Left lobe of liver (tissue), 2 donors: ENCODE measurements around the gene TMEM184B. TPM values are rescaled to one million over a fixed set of nuclear protein-coding genes. Genes with fewer than 3 reads are reported as not detected.

Source experiments
- ATAC-seq: fragments of 200-7000 bp; cut with Tn5 transposase; one replicate; pipeline ENCODE4 v1.9.1; 2020; ENCODE audit warnings: mild to moderate bottlenecking, moderate library complexity
- DNase-seq: peaks from one replicate; pipeline ENCODE4 v3.0.0-alpha.2; 2020; ENCODE audit warnings: low spot score
- total RNA-seq: library from RNA; stranded (reverse); gene quantifications from one replicate; pipeline ENCODE4 v1.2.1, GENCODE V29; 2021
- donor health status: DM: no; HTN: no; CAD: no; lungs with moderate emphysema.
- donor health status: DM: no; HTN: yes; CAD: no.

The TMEM184B gene
- total RNA-seq, 1 donor from 2014 or later, result 11.7 TPM

DNA sequence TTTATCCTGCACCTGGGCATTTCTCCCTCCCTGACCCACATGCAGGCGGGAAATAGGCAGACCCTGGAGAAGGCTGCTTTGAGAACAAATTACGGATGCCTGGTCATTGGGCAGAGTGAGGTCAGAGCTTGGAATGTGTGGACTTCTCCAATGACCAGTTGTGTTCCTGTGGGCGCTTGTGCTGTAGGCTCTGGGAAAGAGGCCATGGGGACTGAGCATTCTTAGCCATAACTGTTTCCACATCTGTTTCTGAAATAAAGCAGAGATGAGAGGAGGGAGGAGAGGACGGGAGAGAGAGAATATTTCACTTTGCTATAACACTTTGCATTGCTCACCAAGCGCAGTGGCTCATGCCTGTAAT lies 11.2 kb upstream of the TMEM184B start:
- peak; percentile 34 for ATAC-seq

DNA sequence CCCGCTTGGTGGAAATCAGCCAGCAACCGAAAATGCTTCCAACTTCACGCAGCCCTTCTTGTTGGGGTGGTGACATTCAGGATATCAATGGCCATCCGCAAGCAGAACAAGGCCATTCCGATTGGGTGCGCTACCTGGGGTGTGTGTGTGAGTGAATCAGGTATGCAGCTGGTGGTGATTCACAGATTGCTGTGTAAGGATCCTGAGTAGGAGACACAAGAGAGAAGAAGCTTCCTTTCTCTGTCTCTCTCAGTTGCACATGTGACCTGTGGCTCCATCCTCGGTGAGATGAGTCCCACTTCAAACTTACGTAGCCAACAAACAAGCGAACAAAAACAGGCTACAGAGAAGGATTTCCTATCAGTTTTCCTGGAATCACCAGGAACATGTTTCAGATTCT lies 9.6 kb upstream of the TMEM184B start:
- ATAC-seq, result no peak
- DNase-seq, result no peak

More for the DNA sequence above, 11.2 kb upstream of the TMEM184B start:
- no peak for DNase-seq

DNA sequence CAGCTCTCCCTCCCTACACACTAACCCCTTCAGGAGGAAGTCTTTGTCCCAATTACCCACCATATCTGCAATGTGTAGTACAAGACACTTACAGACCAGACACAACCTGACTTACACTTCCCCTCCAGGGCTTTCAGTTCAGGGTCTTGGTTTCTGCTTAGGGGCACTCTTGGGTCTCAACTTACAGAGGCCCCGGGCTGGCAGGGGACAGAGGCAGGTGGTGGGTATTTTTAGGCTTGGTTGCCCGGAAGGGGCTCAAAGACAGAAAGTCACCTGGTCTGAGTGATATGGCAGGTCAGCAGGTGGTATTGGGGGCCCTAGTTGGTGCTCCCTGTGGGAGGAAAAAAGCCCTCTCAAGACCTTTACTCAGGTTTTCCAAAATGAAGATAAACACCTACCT lies 3.4 kb upstream of the TMEM184B start:
- ATAC-seq (no peak), DNase-seq (no peak)

DNA sequence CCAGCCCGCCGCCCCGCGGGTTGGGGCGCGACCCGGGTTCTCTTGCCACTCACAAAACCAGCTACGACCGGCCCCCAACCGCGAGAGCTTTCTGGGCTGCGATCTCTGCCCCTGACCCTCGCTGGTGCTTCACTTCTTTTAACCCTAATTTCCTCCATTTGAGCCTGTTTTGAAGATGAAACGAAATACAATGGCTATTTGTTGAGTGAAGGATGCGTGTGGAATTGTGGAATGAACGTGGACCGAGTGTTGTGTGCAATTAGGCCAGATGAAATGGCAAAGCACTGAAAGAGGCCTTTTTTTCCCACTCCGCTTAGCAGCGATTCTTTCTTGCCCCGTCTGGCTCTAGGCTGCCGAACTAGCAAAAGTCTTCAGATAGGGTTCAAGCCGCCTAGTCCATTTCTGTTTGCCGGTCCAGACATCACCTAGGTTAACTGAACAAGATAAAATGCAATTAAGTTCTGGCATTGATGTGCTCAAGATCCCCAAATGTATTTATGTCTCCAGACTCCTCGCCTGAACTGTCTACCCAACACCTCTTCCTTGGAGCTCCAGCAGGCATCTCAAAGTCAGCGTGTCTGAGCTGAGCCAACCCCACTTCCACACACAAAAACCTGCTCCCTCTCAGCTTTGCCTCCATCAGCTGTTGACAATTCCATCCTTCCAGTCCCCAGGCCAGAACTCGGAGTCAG lies 471 bp upstream of the TMEM184B start:
- ATAC-seq, result no peak

DNA sequence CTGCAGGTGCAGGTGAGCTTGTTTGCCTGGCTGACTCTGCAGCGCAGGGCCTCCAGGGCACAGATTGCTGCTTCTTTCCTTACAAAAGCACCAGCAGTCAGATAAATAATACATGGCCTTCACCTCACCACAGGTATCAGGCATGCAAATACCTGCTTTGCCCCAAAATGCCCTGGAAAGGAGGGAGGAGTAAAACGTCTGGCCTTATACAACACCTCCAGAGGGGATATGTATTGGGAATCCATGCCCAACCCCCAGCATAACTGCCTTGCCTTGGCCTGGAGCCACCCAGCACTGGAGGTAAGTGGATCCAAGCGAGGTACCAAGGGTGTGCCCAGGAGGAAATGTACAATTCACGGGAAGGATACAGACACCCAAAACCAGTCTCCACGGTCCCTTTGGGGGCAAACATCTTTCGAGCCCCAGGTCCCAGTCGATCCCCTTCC lies 860 bp downstream of the TMEM184B start:
- DNase-seq (peak; percentile 58), ATAC-seq (peak; percentile 60)

More for the DNA sequence above, 471 bp upstream of the TMEM184B start:
- DNase-seq, result no peak

DNA sequence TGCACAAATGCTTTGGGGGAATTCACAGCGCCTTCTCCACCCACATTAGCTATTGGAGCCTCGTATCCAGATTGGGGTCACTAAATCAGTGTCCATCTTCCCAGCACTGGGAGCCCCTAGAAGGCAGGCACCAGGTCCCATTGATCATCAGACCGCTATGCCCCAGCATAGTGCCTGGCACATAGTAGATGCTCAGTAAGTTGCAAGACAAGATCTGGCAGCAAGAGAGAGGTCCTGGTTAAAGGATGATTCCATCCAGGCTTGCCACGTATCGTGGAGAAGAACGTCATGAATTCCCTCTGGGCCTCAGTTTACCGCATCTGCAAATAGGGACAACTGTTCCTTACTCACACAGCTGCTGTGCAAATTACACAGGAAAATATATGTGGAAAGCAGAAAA lies 1.7 kb downstream of the TMEM184B start:
- DNase-seq (no peak), ATAC-seq (no peak)

DNA sequence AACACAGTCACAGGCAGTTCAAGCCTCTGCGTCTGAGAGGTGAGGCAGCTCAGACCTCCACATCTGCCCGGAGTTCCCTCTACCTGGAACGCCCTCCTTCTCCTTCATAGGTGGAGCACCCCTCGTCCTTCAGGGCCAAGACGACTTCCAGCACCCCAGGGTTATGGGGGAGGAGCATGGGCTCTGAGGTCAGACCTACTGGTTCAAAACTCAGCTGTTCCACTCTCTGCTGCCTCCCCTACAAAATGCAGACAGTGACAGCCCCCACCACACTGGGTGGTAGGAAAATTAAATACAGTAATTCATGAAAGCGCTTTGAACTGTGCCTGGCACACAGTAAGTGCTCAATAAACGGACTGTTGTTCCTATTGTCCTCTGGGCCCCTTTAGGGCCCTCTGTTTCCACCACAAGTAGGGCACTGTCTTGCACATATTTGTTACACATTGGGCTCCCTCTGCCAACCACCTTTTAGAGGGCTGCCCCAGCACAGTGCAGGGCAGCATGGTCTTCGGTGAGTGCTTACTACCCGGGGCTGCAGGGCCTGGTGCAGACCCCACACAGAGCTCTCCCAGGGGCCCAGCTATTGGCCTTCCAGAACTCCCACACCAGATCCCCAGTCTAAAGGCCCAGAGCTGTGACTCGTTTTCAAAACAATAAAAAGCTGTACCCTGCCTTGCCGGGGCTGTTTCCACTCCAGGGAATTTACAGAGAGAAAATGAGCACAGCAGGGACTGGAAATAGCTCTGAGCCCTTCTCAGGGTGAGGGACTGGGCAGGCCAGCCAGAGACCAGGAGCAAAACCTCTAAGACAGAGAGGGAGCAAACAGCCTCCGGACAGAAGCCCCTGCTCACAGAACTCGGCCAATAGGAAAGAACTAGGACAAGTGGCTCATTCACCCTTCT lies 2.5 kb downstream of the TMEM184B start:
- no peak for DNase-seq
- ATAC-seq, result no peak

DNA sequence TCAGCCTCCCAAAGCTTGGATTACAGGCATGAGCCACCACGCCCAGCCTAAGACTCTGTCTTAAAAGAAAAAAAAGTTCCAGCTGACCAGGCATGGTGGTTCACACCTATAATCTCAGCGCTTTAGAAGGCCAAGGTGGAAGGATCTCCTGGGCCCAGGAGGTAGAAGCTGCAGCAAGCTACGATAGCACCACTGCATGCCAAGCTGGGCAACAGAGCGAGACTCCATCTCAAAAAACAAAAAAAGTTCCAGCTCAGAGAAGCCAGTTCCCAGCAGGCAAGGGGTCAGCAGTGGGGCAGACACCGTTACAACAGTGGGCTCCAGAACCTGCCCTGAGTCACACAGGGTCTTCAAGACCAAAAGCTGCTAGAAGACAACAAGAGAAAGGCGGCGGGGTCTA lies 3.3 kb downstream of the TMEM184B start:
- no peak for DNase-seq
- no peak for ATAC-seq

DNA sequence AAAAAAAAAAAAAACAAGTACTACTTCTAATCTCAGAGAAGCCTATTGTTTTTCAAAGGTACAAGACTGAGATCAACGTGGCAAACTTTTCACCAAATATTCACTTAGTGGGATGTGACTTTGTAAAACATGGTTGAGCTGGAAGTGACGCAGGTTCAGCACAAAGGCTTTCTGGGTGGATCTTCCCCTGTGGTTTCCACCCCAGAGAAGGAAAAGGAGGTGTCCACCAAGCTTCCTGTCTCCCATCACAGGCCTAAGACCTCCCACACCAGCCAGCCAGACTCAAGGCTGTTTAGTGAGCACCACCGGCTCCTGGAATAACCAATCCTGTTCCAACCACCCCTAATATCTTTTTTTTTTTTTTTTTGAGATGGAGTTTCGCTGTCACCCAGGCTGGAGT lies 5.7 kb downstream of the TMEM184B start:
- no peak for DNase-seq
- peak; percentile 55 for ATAC-seq

DNA sequence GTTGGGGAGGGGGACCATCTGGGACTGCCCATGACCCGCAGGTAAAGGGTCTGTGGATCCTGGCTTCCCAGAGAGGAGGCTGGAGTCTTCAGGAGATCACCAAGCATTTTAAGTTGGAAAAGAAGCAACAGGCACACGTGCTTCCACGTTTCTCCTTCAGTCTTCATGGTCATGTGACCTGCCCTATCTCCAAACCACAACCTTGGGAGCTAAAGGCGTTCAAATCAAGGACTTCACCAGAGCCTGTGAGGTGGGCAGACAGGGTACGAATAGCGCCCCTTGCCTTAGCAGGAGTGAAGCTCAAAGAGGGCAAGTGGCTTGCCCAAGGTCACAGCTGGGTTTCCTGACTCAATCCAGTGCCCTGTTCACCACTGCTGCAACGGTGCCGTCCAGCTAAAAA lies 6.7 kb downstream of the TMEM184B start:
- DNase-seq, result no peak
- no peak for ATAC-seq

DNA sequence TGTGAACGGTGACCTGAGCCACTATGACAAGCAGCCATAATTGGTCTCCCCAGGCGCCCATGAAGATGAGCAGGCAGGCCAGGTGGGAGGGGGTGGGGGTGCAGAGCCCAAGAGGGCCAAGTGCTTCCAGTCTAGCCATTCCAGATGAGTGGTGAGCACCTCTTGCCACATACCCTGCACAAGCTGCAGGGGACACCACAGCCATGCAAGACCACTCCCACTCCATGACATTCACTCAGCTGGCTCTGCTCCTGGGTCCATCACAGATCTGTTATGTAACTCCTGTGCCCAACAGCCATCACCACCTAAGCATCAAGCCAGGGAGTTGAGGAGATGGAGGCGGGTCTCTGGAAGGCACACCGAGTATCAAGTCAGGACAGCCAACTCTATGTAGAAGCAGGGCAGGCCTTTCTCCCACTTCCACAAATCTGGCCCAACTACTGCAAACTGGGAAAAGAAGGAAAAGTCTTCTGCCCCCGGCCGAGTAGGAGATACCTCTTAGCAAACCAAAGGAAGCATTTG lies 8.4 kb downstream of the TMEM184B start:
- no peak for ATAC-seq

DNA sequence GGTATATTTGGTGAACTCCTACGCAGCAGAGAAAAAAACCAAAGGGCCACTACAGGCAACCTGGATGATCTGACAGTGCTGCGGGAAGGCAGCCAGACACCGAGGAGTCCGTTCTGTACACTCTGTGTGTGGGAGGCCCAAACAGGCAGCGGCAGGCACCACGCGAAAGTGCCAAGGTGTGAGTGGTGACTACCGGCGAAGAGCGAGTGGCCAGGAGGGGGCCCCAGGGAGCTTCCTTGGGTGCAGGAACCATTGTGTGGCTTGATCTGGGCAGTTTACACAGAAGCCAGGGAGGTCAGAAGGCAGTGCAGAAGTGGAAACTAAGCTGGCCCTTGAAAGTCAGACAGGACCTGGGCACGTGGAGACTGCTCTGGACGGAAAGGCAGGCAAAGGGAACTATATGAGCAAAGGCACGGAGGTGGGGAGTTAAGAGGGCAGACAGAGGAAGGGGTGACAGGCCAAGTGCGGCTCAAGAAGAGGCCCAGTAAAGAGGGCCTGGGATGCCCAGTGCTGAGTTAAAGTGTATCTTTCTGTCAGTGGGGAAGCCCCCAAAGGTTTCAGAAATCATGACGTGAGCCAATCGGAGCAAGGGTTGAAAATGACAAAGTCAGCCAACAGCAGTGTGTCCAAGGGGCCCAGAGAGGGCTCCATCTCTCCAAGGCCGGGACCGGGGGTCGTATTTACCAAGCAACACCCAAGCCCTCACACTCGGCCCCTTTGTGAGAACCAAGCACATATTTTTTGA lies 10.6 kb downstream of the TMEM184B start:
- peak; percentile 72 for DNase-seq
- peak; percentile 87 for ATAC-seq

More for the DNA sequence above, 8.4 kb downstream of the TMEM184B start:
- no peak for DNase-seq

DNA sequence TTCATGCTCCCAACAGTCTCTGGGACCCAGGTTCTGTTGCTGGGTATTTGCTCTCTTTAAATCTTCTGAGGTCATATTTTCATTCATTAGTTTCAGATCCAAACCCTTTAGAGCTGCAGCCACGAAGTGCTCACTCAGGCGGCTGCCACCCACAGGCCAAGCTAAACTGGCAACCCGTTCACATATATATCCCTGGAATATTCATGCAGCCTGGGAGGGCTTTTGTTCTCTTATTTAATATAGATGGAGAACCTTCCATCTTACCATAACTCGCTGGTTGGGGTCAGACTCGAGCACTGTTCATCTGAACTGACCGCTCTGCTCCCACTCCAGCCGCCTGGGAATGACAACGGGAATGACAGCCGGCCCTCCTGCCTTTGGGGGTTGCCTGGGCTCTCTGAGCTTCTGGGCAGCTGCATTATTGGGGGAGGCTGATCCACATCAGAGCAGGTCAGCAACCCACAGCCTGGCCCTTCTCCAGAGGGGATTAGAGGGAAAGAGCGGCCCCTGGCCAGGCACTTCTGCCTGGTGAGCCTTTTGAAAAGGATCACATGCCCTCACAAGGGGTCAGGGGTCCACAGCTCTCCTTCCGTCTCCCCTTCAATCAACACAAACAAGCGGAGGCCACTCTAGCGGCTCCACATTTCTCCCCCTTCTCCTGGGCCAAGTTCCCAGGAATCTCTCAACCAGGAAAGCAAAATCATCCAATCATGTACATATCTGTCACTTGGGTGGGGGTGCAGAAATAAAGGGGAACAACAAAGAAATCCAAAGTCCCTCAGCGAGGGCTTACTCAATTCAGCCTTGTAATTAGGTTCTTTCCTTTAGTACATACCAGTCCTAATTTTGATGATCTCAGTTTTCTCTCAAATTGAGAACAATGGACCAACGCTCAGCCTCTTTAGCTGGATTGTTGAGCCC lies 11.8 kb downstream of the TMEM184B start:
- DNase-seq (no peak), ATAC-seq (no peak)

DNA sequence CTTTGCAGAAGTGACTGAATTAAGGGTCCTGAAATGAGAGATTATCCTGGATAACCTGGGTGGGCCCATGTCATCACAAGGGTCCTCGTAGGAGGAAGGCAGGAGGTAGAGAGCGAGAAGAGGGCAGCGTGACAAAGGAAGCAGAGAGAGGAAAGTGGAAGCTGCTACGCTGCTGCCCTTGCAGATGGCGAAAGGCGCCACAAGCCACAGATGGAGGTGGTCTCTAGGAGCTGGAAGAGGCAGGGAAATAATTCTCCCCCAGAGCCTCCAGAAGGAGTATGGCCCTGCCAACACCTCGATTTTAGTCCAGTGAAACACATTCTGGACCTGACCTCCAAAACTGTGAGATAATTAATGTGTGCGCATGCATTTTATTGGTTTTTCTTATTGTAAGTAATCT lies 13.4 kb downstream of the TMEM184B start:
- ATAC-seq, result no peak
- no peak for DNase-seq

DNA sequence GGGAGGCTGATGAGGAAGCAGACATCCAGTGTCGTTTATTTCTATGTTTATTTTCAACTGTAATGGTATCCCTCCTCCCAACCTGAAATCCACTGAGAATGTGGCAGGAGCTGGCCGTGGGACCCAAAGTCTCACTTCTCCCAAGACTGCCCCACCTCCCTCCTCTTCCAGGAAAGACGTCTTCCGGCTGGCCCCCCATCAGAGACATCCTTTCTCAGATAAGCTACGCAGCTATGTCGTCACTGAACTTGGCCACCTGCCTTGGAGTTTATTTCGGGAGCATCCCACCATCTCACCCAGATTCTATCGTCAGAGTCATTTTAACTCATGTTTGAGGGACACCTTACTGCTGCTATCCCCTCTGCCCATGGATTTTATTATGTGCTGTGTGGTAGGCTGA lies 13.9 kb downstream of the TMEM184B start:
- DNase-seq, result peak; percentile 65

DNA sequence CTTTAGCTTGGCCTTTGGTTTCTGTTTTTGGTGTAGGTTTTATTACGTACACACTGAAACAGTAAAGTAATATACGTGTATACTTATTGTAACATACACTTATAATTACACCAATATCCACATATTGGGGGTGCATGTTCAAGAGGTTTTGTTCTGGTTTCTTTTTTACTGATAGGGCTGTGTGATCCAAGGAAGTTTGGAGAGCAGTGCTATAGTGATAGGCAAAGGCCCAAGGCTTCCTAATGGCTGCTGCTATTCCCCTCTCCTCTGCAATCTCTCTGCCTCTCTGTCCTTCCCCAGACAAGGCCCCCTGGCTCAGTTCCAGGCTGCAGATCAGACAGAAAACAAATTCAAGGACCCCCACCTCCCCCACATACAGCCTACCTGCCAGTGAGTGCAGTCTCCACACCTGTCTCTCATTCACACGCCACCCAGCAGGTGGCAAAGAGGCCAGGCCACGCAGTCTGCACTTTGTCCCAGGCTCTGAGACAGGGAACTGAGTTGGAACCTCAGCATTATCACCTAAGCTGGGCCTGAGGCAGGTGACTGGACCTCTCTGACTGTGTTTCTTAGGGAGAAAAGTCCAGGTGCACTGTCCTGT lies 15.1 kb downstream of the TMEM184B start:
- DNase-seq (peak; percentile 54), ATAC-seq (peak; percentile 80)

More for the DNA sequence above, 13.9 kb downstream of the TMEM184B start:
- ATAC-seq, result peak; percentile 14

DNA sequence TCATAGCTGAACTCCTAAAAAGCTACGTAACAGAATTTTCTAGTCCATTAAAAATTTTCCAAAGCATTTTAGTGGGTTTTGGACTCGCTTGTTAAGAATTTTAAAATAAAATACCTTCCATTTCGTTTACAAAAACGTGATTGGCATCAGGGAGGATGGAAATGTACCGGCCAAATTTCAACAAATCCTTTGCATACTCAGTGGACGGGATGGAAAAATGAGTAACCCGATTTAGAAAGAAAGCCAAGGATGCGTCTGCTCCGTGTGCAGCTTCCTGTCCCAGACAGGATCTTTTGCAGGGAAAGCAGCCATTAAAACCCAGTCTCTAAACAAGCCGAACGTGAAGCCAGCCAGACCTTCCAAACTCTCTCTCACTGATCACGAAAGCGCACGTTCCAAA lies 15.6 kb downstream of the TMEM184B start:
- ATAC-seq, result no peak
- DNase-seq, result no peak

DNA sequence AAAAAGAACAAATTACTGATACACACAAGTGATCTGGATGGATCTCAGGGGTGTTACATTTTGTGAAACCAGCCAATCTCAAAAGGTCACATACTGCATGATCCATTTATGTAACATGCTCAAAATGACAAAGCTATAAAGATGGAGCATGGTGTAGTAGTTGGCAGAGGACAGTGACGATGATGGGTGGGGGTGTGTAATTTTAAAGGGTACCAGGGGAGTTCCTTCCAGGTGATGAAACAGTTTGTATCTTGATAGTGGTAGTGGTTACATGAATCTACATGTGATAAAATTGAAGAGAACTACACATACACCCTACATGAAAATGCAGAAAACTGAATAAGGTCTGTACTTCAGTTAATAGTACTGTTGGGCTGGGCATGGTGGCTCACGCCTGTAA lies 17.1 kb downstream of the TMEM184B start:
- ATAC-seq (no peak), DNase-seq (no peak)

DNA sequence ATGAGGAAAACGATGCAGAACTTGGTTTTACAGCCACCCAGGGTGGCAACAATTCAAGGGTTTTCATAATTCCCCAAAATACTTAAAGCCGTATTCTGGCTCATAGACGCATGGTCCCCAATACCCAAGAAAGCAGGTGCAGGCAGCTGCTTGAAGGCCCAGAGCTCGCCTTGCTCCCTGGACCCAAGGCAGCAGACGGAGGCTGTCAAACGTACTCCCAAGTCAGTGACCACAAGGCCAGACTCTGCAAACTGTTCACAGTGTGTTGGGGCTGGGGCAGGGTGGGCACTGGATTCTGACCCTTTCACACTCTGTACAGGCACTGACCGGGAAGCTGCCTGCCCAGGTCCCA lies 21.5 kb downstream of the TMEM184B start:
- ATAC-seq, result no peak
- DNase-seq, result no peak
